GM12878 (cell line): ENCODE measurements around the gene GLT1D1. TPM values are rescaled to one million over a fixed set of nuclear protein-coding genes. Genes with fewer than 3 reads are reported as not detected.

ENCODE experiments used
- ATAC-seq: fragments of 200-7000 bp; cut with Tn5 transposase; 3 replicates; pipeline ENCODE4 v1.9.1; 2020; ENCODE audit warnings: mild to moderate bottlenecking, moderate library complexity
- BruUV-seq: library from RNA; stranded (reverse); fragments of 400-500 nt; replicated peaks from 2 replicates; lab custom pipeline; 2021; lab: Mats Ljungman, UMichigan
- CTCF ChIA-PET: fragments of 300-600 bp; sonication (Branson Sonifier 250); formaldehyde crosslinking; extraction: SDS; loops from one replicate; lab custom pipeline; 2021; ENCODE audit warnings: inconsistent platforms; lab: Yijun Ruan, JAX
- POLR2A ChIA-PET: fragments of 350-600 bp; formaldehyde crosslinking; extraction: SDS; loops from one replicate; lab custom pipeline; 2021; ENCODE audit warnings: inconsistent platforms; lab: Charles Lee
- RAD21 ChIA-PET: fragments of 300-600 bp; sonication (Branson Sonifier 250); formaldehyde crosslinking; loops from one replicate; lab custom pipeline; 2023; ENCODE audit warnings: antibody characterized with exemption; ENCODE audit not compliant: unreplicated experiment; lab: Charles Lee
- SMC1A ChIA-PET: fragments of 300-600 bp; sonication (Branson Sonifier 250); formaldehyde crosslinking; loops from one replicate; lab custom pipeline; 2023; ENCODE audit not compliant: unreplicated experiment, uncharacterized antibody; lab: Charles Lee
- DNase-seq: peaks from one replicate; pipeline ENCODE4 v3.0.0-alpha.2; 2011; ENCODE audit warnings: low read depth, low spot score
- FAIRE-seq: peaks from 3 replicates; lab custom pipeline; 2011; peaks lifted over from hg19 to GRCh38; lab: Jason Lieb, UNC
- H2AFZ ChIP-seq: 2 replicates; pipeline ENCODE4 v1.6.0; 2011; ENCODE audit warnings: low read depth, low read length, control low read depth; ENCODE audit not compliant: control insufficient read depth
- H3K27ac ChIP-seq: 2 replicates; pipeline ENCODE4 v1.5.1; 2011; ENCODE audit warnings: control low read depth; ENCODE audit not compliant: control insufficient read depth, insufficient read depth
- H3K27me3 ChIP-seq, 2 experiments: replicated peaks in 1 of 2; 2 replicates each; pipeline versions ENCODE4 v1.6.0 to v1.6.1; 2011; ENCODE audit warnings: low read length in 1 of 2; ENCODE audit not compliant: control insufficient read depth in 2 of 2, insufficient read depth in 2 of 2
- H3K36me3 ChIP-seq, 2 experiments: 2 replicates each; pipeline ENCODE4 v1.5.1; 2011; ENCODE audit warnings: low read length in 1 of 2; ENCODE audit not compliant: control insufficient read depth in 2 of 2, insufficient read depth in 2 of 2
- H3K4me1 ChIP-seq: 2 replicates; pipeline ENCODE4 v1.6.1; 2011; ENCODE audit warnings: mild to moderate bottlenecking, low read length, moderate library complexity, mixed read lengths; ENCODE audit not compliant: control insufficient read depth, insufficient read depth
- H3K4me2 ChIP-seq: 2 replicates; pipeline ENCODE4 v1.6.0; 2011; ENCODE audit warnings: control low read depth; ENCODE audit not compliant: control insufficient read depth, insufficient read depth
- H3K4me3 ChIP-seq: fragments of 200-600 bp; sonication (generic); 2 replicates; pipeline ENCODE4 v1.5.1; 2016
- H3K79me2 ChIP-seq: 2 replicates; pipeline ENCODE4 v1.6.0; 2011; ENCODE audit warnings: low read length; ENCODE audit not compliant: control insufficient read depth, insufficient read depth
- H3K9ac ChIP-seq: 2 replicates; pipeline ENCODE4 v1.8.0; 2011; ENCODE audit warnings: low read length, control low read depth, mixed read lengths; ENCODE audit not compliant: control insufficient read depth, insufficient read depth
- H3K9me3 ChIP-seq: replicated peaks from 3 replicates; pipeline ENCODE4 v1.5.1; 2011; ENCODE audit warnings: mild to moderate bottlenecking, low read length; ENCODE audit not compliant: control insufficient read depth, insufficient read depth
- H4K20me1 ChIP-seq: 2 replicates; pipeline ENCODE4 v1.6.0; 2011; ENCODE audit not compliant: control insufficient read depth, insufficient read depth
- BMI1 ChIP-seq: fragments of 450-650 bp; IDR thresholded peaks from 2 replicates; pipeline ENCODE4 v1.6.1; 2016; ENCODE audit warnings: mild to moderate bottlenecking, moderate library complexity, borderline replicate concordance
- CHD2 ChIP-seq: IDR thresholded peaks from 2 replicates; pipeline ENCODE4 v1.6.1; 2011; ENCODE audit warnings: low read depth, low read length, improper control_type of control experiment, borderline replicate concordance
- DPF2 ChIP-seq: fragments of 450-650 bp; IDR thresholded peaks from 2 replicates; pipeline ENCODE4 v1.6.1; 2017; ENCODE audit warnings: mild to moderate bottlenecking
- KDM1A ChIP-seq: fragments of 200-600 bp; sonication (generic); IDR thresholded peaks from 2 replicates; pipeline ENCODE4 v1.6.1; 2016; ENCODE audit warnings: borderline replicate concordance
- LARP7 ChIP-seq: fragments of 450-650 bp; IDR thresholded peaks from 2 replicates; pipeline ENCODE4 v1.6.1; 2017; ENCODE audit warnings: mild to moderate bottlenecking
- MEF2A ChIP-seq: IDR thresholded peaks from 2 replicates; pipeline ENCODE4 v1.6.1; 2011; ENCODE audit warnings: low read depth, mild to moderate bottlenecking, low read length, moderate library complexity; ENCODE audit not compliant: insufficient read depth
- NR2F1 ChIP-seq: fragments of 450-650 bp; conservative IDR thresholded peaks from 2 replicates; pipeline ENCODE4 v1.6.1; 2017; ENCODE audit warnings: mild to moderate bottlenecking
- NRF1 ChIP-seq: conservative IDR thresholded peaks from 2 replicates; pipeline ENCODE4 v1.6.1; 2011; ENCODE audit warnings: mild to moderate bottlenecking, low read depth, low read length, improper control_type of control experiment
- RCOR1 ChIP-seq: conservative IDR thresholded peaks from 2 replicates; pipeline ENCODE4 v1.6.1; 2012; ENCODE audit warnings: low read depth, low read length, improper control_type of control experiment
- SPI1 ChIP-seq: IDR thresholded peaks from 2 replicates; pipeline ENCODE4 v1.6.1; 2011; ENCODE audit warnings: low read depth, mild to moderate bottlenecking, low read length, moderate library complexity, borderline replicate concordance; ENCODE audit not compliant: insufficient read depth
- SREBF2 ChIP-seq: IDR thresholded peaks from 2 replicates; pipeline ENCODE4 v1.6.1; 2012; ENCODE audit warnings: mild to moderate bottlenecking, low read length
- USF1 ChIP-seq: IDR thresholded peaks from 2 replicates; pipeline ENCODE4 v1.6.1; 2011; ENCODE audit warnings: borderline replicate concordance, low read depth, mild to moderate bottlenecking, moderate library complexity, mixed read lengths, low read length; ENCODE audit not compliant: insufficient read depth; ENCODE audit errors: extremely low read length
- WRNIP1 ChIP-seq: IDR thresholded peaks from 2 replicates; pipeline ENCODE4 v1.6.1; 2011; ENCODE audit warnings: low read depth, low read length, improper control_type of control experiment, borderline replicate concordance
- ZBTB33 ChIP-seq: fragments of 450-650 bp; IDR thresholded peaks from 2 replicates; pipeline ENCODE4 v1.6.1; 2017; ENCODE audit warnings: mild to moderate bottlenecking
- ZNF24 ChIP-seq: fragments of 450-650 bp; IDR thresholded peaks from 2 replicates; pipeline ENCODE4 v1.6.1; 2017; ENCODE audit warnings: antibody characterized with exemption, mild to moderate bottlenecking
- ZNF274 ChIP-seq: IDR thresholded peaks from one replicate; pipeline ENCODE4 v1.8.0; 2011; ENCODE audit not compliant: insufficient read length, insufficient read depth
- ZNF687 ChIP-seq: fragments of 450-650 bp; IDR thresholded peaks from 2 replicates; pipeline ENCODE4 v1.6.1; 2017; ENCODE audit warnings: mild to moderate bottlenecking, moderate library complexity
- WGBS: methylation state at CpG from one replicate; pipeline ENCODE4 v1.1.6; 2016; ENCODE audit warnings: low lambda C conversion rate; ENCODE audit not compliant: insufficient replicate concordance, insufficient coverage; ENCODE audit errors: missing lambda C conversion rate; 5-methylcytosine and 5-hydroxymethylcytosine counted together
- in situ Hi-C: fragments of 300-500 bp; cut with MboI; formaldehyde crosslinking; loops from 9 replicates; pipeline ENCODE4 v1.14.3; 2018; ENCODE audit warnings: mixed read lengths
- intact Hi-C: fragments of 100-400 bp; cut with micrococcal nuclease; formaldehyde crosslinking; loops from one replicate; pipeline ENCODE4 v1.14.2; 2022; ENCODE audit not compliant: unreplicated experiment
- polyA plus RNA-seq, 11 experiments: library from polyadenylated mRNA; depleted of rRNA in 4 of 11; unstranded in 6 of 11; stranded (reverse) in 5 of 11; fragments of >200 nt; fragmentation: Nextera tagmentation in 4 of 11; fragmentation: Illumina TruSeq in 1 of 11; extraction: Ambion mirVana in 4 of 11; extraction: Trizol in 1 of 11; gene quantifications; 1 replicate in 1 of 11; 2 replicates in 10 of 11; pipeline versions ENCODE4 v1.2.1 to v1.2.3, GENCODE V29; 2011 to 2016; ENCODE audit warnings: inconsistent platforms in 2 of 11, missing spikeins in 2 of 11, low read depth in 1 of 11
- total RNA-seq, 4 experiments: library from RNA; depleted of rRNA in 3 of 4; stranded (reverse); fragments of >200 nt in 3 of 4; fragmentation: Illumina TruSeq in 1 of 4; extraction: Trizol in 1 of 4; gene quantifications; 2 replicates each; pipeline versions ENCODE4 v1.2.1 to v1.2.3, GENCODE V29; 2013 to 2021

The GLT1D1 gene
- total and polyA plus RNA-seq, 10 of the 15 experiments (the other 5 are each of a cell fraction or from before 2014, with no cell fraction given) = 0.42 to 62.8 (median 3.0) TPM

- Histone ChIP-seq H3K9ac (no peak overlapping the region), H3K4me1 (no peaks in the 10 kb centered on the region), H3K36me3 (no peaks in the 10 kb centered on the region; a peak in 1 of 4 replicates), H3K9me3 (no peaks in the 10 kb centered on the region), H3K27me3 (no peaks in the 10 kb centered on the region), H2AFZ (no peak overlapping the region), H4K20me1 (no peaks in the 10 kb centered on the region), H3K4me3 (no peak overlapping the region), H3K79me2 (no peaks in the 10 kb centered on the region), H3K27ac (no peak overlapping the region), H3K4me2 (no peak overlapping the region)
- FAIRE-seq (no peak), ATAC-seq (no peak), DNase-seq (no peak)
- RAD21 ChIA-PET = no interaction called here
- TF ChIP-seq LARP7 = no peak
- no peak for TF ChIP-seq SREBF2
- no peak for TF ChIP-seq ZNF687
- no peak for TF ChIP-seq ZBTB33
- no peak for TF ChIP-seq BMI1
- TF ChIP-seq ZNF274 = no peak
- no peak for TF ChIP-seq RCOR1
- no peak for TF ChIP-seq SPI1
- no peak for TF ChIP-seq WRNIP1
- no peak for TF ChIP-seq MEF2A
- TF ChIP-seq DPF2 = no peak
- TF ChIP-seq NR2F1 = no peak
- TF ChIP-seq USF1 = no peak
- no peak for TF ChIP-seq CHD2
- no peak for TF ChIP-seq NRF1
- TF ChIP-seq ZNF24 = no peak
- no peak for TF ChIP-seq KDM1A
- intact Hi-C loops (no loop called here), in situ Hi-C loops (no loop called here)
- CTCF ChIA-PET = no interaction called here
- POLR2A ChIA-PET = no interaction called here
- WGBS = 45% methylated on average over 8 of the region's 8 CpGs
- BruUV-seq = no TSS peak
- SMC1A ChIA-PET = no interaction called here
Observed at GRCh38 chr12:128981971-128982533, 128.8 kb downstream of the GLT1D1 start.
